Measurements from ENCODE around the gene ZDHHC8.

- TF ChIP-seq, protein P1, sequence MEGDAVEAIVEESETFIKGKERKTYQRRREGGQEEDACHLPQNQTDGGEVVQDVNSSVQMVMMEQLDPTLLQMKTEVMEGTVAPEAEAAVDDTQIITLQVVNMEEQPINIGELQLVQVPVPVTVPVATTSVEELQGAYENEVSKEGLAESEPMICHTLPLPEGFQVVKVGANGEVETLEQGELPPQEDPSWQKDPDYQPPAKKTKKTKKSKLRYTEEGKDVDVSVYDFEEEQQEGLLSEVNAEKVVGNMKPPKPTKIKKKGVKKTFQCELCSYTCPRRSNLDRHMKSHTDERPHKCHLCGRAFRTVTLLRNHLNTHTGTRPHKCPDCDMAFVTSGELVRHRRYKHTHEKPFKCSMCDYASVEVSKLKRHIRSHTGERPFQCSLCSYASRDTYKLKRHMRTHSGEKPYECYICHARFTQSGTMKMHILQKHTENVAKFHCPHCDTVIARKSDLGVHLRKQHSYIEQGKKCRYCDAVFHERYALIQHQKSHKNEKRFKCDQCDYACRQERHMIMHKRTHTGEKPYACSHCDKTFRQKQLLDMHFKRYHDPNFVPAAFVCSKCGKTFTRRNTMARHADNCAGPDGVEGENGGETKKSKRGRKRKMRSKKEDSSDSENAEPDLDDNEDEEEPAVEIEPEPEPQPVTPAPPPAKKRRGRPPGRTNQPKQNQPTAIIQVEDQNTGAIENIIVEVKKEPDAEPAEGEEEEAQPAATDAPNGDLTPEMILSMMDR (IDR thresholded peaks at IDR 0.05) = no peak
- no peak for TF ChIP-seq POLR2A (IDR thresholded peaks at IDR 0.05)
Measured at GRCh38 chr22:20129747-20130014, 1.9 kb upstream of the ZDHHC8 start.
